Measurements from ENCODE around the gene ADRA2B.
"Not testable (repeated sequence)": the region's sequence is repeated elsewhere in the genome, so short reads cannot be mapped to it uniquely, and the experiment has no call there.

Gene ADRA2B

GRCh38 chr2:96069878-96070277 is 46.5 kb downstream of the ADRA2B start:
- DNase-seq (ENCODE audit: low read depth in 3 of 3): not testable (repeated sequence)

- DNase-seq (ENCODE audit: low read depth in 3 of 3): not testable (repeated sequence)
Observed at GRCh38 chr2:96067902-96068581, 48.3 kb downstream of the ADRA2B start.

GRCh38 chr2:96067098-96067660 is 49.2 kb downstream of the ADRA2B start:
- not testable (repeated sequence) for DNase-seq (ENCODE audit: low read depth in 3 of 3)

- DNase-seq (ENCODE audit: low read depth in 3 of 3): not testable (repeated sequence)
Observed at GRCh38 chr2:96066511-96066910, 49.9 kb downstream of the ADRA2B start.

GRCh38 chr2:96065954-96066353 is 50.4 kb downstream of the ADRA2B start:
- DNase-seq (ENCODE audit: low read depth in 3 of 3): not testable (repeated sequence)

GRCh38 chr2:96065381-96065930 is 50.9 kb downstream of the ADRA2B start:
- DNase-seq (ENCODE audit: low read depth in 3 of 3): no peak

- DNase-seq (ENCODE audit: low read depth in 3 of 3): not testable (repeated sequence)
Observed at GRCh38 chr2:96064760-96065159, 51.6 kb downstream of the ADRA2B start.

GRCh38 chr2:96064047-96064675 is 52.2 kb downstream of the ADRA2B start:
- DNase-seq (ENCODE audit: low read depth in 3 of 3): not testable (repeated sequence)

- DNase-seq (ENCODE audit: low read depth in 3 of 3): peak in 2 of 3 donors; percentile 8 to 9
Observed at GRCh38 chr2:96063116-96063899, 53.1 kb downstream of the ADRA2B start.
